GM19468 (cell line): ENCODE data around the gene NR1H4.
"Not testable (repeated sequence)": the region's sequence is repeated elsewhere in the genome, so short reads cannot be mapped to it uniquely, and the experiment has no call there.

Source experiments
- ATAC-seq: cut with Tn5 transposase; IDR thresholded peaks from one replicate; pipeline ENCODE4 v1.9.1; 2021; ENCODE audit warnings: mild to moderate bottlenecking, moderate library complexity, moderate number of reproducible peaks; ENCODE audit not compliant: unreplicated experiment; ENCODE audit errors: extremely low read depth

NR1H4 gene

GRCh38 chr12:100504804-100505203, 31.1 kb downstream of the NR1H4 start:
- ATAC-seq, result no peak

DNA sequence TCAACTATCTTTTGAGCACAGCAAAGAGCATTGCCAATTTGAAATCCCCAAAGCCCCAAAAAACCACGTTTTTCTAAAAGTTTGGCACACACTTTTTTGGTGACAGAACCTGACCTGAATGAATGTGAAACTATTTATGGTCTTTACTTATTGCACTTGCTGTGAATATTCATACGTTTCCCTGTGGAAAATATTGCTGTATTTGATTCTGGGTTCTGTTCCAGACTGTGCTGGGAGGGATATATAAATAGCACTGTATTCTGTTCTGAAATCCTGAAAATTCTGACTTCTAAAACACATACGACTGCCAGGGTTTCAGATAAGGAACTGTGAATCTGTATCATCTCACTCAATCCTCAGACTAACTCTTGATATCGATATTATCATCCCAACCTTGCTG, 35.1 kb downstream of the NR1H4 start:
- ATAC-seq, result no peak

DNA sequence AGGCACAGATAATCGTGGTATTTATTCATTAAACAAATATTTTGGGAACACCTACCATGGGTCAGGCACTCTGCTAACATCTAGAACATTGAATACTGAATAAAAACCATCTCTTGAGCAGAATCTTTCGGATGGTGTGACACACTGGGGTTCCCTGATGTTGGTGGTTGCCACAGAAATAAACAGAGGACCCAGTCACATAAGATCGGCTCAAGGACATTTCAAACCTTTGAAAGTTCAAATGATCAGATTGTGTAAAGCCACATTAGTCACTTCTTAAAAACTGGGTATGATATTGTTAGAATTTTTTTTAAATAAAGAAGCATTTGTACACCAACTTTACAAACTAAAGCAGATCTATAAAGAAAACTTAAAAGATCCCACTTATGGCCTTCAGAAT, 39.0 kb downstream of the NR1H4 start:
- ATAC-seq, result no peak

DNA sequence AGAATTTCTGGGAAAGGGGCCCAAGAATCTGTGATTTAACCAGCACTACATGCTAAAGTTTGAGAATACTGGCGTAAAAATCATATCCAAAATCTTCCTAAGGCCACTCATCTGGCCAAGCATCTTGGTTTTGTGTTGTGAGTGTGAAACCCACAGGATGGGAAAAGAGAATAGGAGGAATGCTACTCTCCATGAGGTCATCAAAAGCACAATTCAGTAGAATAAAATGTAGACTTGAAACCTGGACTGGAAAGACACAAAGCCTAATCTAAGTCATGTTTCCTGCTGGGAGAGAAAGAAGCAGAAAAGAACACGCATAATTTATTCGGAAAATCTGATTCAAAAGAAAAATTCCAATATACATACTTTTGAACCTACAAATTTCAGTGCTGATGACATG, 42.3 kb downstream of the NR1H4 start:
- ATAC-seq, result no peak

- ATAC-seq, result no peak
Measured at GRCh38 chr12:100518376-100518775, 44.7 kb downstream of the NR1H4 start.

DNA sequence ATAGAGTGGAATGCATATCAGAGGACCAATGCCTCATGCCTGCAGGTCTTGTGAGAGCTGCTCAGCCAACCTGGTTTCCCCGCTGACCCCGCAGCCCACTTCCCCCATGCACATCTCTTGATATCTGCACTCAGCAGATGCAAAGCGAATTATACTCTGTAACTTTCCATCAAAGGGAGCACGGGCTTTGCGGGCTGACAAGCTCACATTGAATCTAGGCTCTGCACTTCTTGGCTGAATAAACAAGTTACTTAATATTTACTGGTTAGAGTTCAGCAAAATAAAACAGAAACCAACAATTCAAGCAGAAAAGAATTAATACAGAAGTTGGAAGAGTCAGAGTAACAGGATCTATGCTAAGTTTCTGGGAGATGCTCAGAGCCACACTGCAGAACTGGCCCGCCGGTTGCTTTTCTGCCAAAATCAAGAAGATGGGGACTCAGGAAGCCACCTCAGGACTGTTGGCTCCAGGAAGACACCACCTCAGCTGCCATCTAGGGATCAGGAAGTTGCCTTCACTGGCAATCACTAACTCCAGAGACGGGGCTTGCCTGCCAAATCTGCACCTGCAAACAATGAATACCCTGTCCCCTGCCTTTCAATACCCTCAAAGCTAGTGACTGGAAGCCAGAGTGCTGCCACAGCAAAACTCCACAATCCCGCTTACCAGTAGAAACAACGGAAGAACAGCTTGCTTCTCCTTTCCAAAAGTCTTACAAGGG, 46.5 kb downstream of the NR1H4 start:
- no peak for ATAC-seq

DNA sequence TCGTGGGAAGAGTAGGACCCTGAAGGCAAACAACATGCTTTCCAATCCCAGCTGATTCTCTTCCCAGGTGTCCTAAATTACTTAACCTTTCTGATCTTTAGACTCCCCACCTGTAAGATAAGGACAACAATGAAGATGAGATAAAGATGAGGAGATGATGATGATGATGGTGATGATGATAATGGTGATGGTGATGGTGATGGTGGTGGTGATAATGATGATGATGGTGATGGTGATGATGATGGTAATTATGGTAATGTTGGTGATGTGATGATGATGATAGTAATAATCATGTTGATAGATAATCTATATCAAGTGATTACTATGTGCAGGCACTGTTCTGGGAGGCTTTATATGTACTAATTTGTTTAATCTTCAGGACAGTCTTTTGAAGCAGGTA, 48.3 kb downstream of the NR1H4 start:
- ATAC-seq, result no peak

DNA sequence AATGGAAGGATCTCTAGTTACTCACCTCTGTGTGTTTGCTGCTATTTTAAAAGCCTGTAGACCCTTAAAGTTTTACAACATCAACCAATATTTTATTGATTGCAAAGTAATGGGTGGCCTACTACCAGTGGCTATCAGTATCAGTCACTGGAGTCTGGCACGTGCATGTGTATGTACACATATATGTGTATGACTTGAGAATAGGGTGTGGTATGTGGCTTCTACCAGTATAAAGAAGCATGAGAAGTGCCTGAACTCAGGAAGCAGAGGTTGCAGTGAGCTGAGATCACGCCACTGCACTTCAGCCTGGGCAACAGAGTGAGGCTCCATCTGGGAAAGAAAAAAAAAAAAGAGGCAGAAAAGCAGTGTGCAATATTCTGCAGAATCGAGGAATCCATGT, 54.4 kb downstream of the NR1H4 start:
- ATAC-seq, result no peak

GRCh38 chr12:100528471-100529127, 54.9 kb downstream of the NR1H4 start:
- no peak for ATAC-seq

- no peak for ATAC-seq
Measured at GRCh38 chr12:100529756-100530350, 56.2 kb downstream of the NR1H4 start.

DNA sequence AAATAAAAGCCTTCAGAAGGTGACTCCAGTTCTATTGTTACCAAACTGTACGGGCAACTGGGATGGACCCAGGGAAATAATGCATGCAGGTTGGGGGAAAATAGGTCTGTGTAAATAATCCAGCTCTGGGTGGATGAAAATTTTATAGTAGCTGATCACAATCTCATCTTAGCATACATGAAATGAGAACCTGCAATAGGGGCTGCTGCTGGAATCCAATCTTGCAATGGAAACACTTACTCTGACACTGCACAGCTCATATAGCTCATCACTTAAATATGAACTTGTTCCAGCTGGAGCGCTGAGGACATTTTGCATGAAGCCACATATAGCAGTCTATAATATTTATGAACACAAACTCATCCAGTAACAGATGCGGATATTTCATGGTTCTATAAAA, 59.7 kb downstream of the NR1H4 start:
- no peak for ATAC-seq

DNA sequence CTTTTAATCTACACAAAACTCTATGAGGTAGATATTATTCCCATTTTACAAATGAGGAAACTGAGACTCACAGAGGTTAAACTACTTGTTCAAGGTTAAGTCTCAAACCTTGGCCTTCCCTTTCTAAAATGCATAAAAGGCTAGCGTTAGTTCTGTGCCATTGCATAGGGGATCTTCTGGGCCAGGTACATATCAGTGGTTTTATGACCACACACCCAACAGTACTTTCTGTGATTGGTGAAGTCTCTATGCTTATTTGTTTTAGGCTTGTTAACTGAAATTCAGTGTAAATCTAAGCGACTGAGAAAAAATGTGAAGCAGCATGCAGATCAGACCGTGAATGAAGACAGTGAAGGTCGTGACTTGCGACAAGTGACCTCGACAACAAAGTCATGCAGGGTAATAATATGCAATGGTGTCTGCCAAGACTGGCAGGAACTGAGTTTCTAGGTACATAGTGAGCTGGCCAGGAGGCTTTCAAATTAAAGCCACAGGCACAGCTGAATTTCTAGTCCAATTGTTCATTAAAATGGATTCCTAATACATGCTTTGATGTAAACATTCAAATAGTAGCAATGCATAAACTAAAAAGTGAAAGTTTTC, 61.1 kb downstream of the NR1H4 start:
- no peak for ATAC-seq

DNA sequence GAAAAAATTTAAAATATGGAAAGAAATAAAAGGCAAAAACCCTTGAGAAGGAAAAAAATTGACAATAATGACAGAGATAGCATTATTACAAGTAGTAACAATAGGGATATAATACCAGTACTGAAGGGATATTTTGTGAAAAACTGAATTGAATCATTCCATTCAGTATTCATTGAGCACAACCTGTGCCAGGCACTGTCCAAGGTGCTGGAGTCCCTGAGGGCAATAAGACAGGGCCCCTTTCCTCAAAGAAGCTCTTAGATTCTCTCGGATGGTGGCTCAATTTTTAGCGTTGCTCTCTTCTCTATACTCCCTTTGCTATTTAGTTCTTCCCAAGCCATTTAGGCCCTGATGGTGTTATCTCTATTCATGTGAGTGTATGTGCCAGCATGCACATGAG, 65.5 kb downstream of the NR1H4 start:
- ATAC-seq, result no peak

- no peak for ATAC-seq
Measured at GRCh38 chr12:100544165-100544564, 70.5 kb downstream of the NR1H4 start.

- ATAC-seq, result no peak
Measured at GRCh38 chr12:100545092-100545491, 71.4 kb downstream of the NR1H4 start.

DNA sequence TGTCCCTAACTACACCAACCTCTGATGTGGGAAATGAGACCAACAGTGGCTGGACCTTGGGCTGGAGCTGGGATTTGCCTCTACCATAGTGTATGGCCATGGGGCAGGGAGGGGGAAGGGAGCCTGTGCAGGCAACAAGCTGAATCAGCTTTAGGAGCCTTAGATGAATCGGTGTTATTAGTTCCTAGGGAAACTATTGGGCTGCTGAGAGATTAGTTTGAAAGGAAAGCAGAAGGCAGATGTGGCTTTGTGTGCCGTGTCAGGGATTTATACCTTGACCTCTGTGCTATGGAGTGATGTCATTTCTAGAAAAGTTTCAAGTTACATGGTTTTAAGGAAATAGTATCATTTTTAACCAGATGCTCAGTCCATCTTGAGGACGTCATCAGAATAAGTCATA, 80.3 kb downstream of the NR1H4 start:
- no peak for ATAC-seq

DNA sequence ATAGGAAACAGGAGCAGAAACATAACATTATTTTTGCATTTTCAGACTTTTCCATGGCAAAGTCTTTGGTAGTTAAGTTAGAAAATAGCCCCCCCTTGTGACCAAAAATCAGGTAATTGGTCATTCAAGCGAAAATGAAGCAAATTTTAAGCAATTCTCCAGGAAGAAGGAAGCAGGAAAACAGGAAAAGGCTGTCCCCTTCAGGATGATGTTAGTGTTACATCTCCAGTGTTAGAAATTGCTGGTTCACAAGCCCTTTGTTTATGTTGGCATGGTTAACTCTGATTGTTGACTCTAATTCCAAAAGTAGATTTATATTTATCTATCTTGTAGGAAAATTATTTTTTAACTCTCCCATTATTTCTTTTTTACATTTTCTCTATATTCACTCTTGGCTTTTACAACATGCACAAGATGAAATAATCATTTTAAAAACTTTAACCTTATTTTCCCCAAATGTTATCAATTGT, 81.0 kb downstream of the NR1H4 start:
- no peak for ATAC-seq

GRCh38 chr12:100555722-100556121, 82.1 kb downstream of the NR1H4 start:
- no peak for ATAC-seq

DNA sequence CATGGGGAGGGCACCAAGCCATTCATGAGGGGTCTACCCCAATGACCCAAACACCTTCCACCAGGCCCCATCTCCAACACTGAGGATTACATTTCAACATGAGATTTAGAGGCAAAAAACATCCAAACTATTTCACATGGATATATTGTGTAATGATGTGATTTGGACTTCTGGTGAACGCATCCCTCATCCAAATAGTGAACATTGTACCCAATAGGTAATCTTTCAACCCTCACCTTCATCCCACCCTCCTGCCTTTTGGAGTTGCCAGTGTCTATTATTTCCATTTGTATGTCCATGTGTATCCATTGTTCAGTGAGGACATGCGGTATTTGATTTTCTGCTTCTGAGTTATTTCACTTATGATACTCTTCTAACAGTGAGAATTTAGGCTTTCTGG, 83.7 kb downstream of the NR1H4 start:
- no peak for ATAC-seq

DNA sequence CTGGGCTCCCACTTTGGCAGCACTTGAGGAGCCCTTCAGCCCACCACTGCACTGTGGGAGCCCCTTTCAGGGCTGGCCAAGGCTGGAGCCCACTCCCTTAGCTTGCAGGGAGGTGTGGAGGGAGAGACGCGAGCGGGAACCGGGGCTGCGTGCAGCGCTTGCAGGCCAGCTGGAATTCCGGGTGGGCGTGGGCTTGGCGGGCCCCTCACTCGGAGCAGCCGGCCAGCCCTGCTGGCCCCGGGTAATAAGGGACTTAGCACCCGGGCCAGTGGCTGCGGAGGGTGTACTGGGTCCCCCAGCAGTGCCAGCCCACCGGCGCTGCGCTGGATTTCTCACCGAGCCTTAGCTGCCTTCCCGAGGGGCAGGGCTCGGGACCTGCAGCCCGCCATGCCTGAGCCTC, 85.6 kb downstream of the NR1H4 start:
- ATAC-seq, result not testable (repeated sequence)

DNA sequence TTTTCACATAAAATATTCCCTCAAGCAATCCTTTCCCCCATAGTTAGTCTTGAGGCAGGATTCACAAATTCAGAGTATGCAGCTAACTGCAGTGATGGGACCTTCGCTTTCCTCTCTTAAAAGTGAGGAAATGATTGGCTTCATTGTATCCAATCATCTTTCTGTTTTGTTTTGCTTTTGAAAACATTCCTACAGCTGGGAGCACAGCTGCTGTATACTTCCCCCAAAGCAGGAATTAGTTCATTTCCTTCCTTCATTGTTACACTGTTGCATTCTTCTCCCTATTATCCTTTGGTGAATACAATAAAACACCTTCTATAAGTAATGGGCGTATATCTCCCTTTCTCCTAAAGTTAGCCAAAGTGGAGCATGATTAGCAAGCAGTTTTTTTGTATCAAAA, 90.4 kb downstream of the NR1H4 start:
- no peak for ATAC-seq
